ENCODE data around the gene EHD2.

DNA sequence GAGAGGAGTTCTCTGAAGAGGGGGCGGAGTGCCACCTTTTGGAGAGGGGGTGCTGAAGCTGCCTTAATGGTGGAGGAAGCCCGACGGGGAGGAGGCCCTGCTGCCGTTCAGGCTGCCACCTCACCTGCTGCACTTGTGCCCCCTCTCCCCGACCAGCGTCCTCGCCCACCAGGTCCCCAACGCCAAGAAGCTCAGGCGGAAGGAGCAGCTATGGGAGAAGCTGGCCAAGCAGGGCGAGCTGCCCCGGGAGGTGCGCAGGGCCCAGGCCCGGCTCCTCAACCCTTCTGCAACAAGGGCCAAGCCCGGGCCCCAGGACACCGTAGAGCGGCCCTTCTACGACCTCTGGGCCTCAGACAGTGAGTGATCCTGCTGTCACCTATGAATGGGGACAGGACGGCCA lies 37.5 kb downstream of the EHD2 start:
- TF ChIP-seq EZH2phosphoT487 (conservative IDR thresholded peaks at IDR 0.05; ENCODE audit: low read length) = no peak
- TF ChIP-seq, protein P1, sequence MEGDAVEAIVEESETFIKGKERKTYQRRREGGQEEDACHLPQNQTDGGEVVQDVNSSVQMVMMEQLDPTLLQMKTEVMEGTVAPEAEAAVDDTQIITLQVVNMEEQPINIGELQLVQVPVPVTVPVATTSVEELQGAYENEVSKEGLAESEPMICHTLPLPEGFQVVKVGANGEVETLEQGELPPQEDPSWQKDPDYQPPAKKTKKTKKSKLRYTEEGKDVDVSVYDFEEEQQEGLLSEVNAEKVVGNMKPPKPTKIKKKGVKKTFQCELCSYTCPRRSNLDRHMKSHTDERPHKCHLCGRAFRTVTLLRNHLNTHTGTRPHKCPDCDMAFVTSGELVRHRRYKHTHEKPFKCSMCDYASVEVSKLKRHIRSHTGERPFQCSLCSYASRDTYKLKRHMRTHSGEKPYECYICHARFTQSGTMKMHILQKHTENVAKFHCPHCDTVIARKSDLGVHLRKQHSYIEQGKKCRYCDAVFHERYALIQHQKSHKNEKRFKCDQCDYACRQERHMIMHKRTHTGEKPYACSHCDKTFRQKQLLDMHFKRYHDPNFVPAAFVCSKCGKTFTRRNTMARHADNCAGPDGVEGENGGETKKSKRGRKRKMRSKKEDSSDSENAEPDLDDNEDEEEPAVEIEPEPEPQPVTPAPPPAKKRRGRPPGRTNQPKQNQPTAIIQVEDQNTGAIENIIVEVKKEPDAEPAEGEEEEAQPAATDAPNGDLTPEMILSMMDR (IDR thresholded peaks at IDR 0.05; ENCODE audit: insufficient read depth, low read length, poor library complexity, severe bottlenecking) = no peak

All from SU-DHL-6 (cell line).